A172 (cell line): Measurements from ENCODE around the gene ERG. TPM values are rescaled to one million over a fixed set of nuclear protein-coding genes. Genes with fewer than 3 reads are reported as not detected.

Source experiments
- DNase-seq: peaks from one replicate; pipeline ENCODE4 v3.0.0-alpha.2; 2015; ENCODE audit warnings: low spot score
- total RNA-seq: library from RNA; depleted of rRNA; stranded (reverse); fragments of >200 nt; shearing (Covaris generic); gene quantifications from 2 replicates; pipeline ENCODE4 v1.2.3, GENCODE V29; 2014

Gene ERG
- total RNA-seq, 1 experiment from 2014 or later = 0.05 TPM

- DNase-seq = no peak
Observed at GRCh38 chr21:38358666-38359065, 139.6 kb downstream of the ERG start.

GRCh38 chr21:38358098-38358497 is 140.2 kb downstream of the ERG start:
- DNase-seq = no peak

GRCh38 chr21:38356883-38357625 is 141.2 kb downstream of the ERG start:
- no peak for DNase-seq

GRCh38 chr21:38355992-38356781 is 142.1 kb downstream of the ERG start:
- peak; percentile 74 for DNase-seq

- DNase-seq = no peak
Observed at GRCh38 chr21:38355353-38355752, 142.9 kb downstream of the ERG start.

- DNase-seq = no peak
Observed at GRCh38 chr21:38354746-38355145, 143.5 kb downstream of the ERG start.

GRCh38 chr21:38354231-38354630 is 144.0 kb downstream of the ERG start:
- DNase-seq = no peak

GRCh38 chr21:38352536-38353219 is 145.6 kb downstream of the ERG start:
- DNase-seq = peak; percentile 74

GRCh38 chr21:38351961-38352521 is 146.2 kb downstream of the ERG start:
- peak; percentile 74 for DNase-seq

GRCh38 chr21:38351176-38351959 is 146.9 kb downstream of the ERG start:
- no peak for DNase-seq

- DNase-seq = no peak
Observed at GRCh38 chr21:38350684-38351083, 147.6 kb downstream of the ERG start.

GRCh38 chr21:38349977-38350376 is 148.3 kb downstream of the ERG start:
- DNase-seq = no peak

GRCh38 chr21:38349111-38349746 is 149.0 kb downstream of the ERG start:
- peak; percentile 31 for DNase-seq

- no peak for DNase-seq
Observed at GRCh38 chr21:38346286-38346685, 152.0 kb downstream of the ERG start.

- peak; percentile 86 for DNase-seq
Observed at GRCh38 chr21:38343691-38344090, 154.6 kb downstream of the ERG start.

- no peak for DNase-seq
Observed at GRCh38 chr21:38342739-38343138, 155.5 kb downstream of the ERG start.

GRCh38 chr21:38341546-38342012 is 156.7 kb downstream of the ERG start:
- DNase-seq = no peak

- DNase-seq = no peak
Observed at GRCh38 chr21:38340131-38340530, 158.1 kb downstream of the ERG start.

GRCh38 chr21:38337793-38338192 is 160.5 kb downstream of the ERG start:
- no peak for DNase-seq

- no peak for DNase-seq
Observed at GRCh38 chr21:38334866-38335265, 163.4 kb downstream of the ERG start.
